RWPE1 (cell line): ENCODE results near the gene OSBPL10.

ENCODE experiments used
- CTCF ChIA-PET: fragments of 350-600 bp; sonication (Branson Sonifier 250); formaldehyde crosslinking; extraction: SDS; loops from one replicate; lab custom pipeline; 2021; lab: Yijun Ruan, JAX
- POLR2A ChIA-PET: fragments of 400-600 bp; formaldehyde crosslinking; extraction: SDS; loops from one replicate; lab custom pipeline; 2020; ENCODE audit warnings: antibody characterized with exemption; ENCODE audit not compliant: low non-redundant PET; lab: Yijun Ruan, JAX
- DNase-seq: peaks from one replicate; pipeline ENCODE4 v3.0.0; 2012; ENCODE audit warnings: low spot score
- H3K27ac ChIP-seq: fragments of 450-650 bp; 2 replicates; pipeline ENCODE4 v1.5.1; 2017
- CTCF ChIP-seq: fragments of 450-650 bp; conservative IDR thresholded peaks from 2 replicates; pipeline ENCODE4 v1.5.1; 2017; ENCODE audit warnings: low read depth, mild to moderate bottlenecking

OSBPL10 gene

GRCh38 chr3:31760654-31761053, 220.4 kb downstream of the OSBPL10 start:
- TF ChIP-seq CTCF, result no peak
- ChIA-PET POLR2A (no interaction called here), CTCF (no interaction called here)
- DNase-seq, result no peak
- H3K27ac ChIP-seq, result no peak overlapping the region

GRCh38 chr3:31758322-31758965, 222.6 kb downstream of the OSBPL10 start:
- TF ChIP-seq CTCF, result no peak
- no peak overlapping the region for H3K27ac ChIP-seq
- DNase-seq, result no peak
- ChIA-PET POLR2A (no interaction called here), CTCF (no interaction called here)

DNA sequence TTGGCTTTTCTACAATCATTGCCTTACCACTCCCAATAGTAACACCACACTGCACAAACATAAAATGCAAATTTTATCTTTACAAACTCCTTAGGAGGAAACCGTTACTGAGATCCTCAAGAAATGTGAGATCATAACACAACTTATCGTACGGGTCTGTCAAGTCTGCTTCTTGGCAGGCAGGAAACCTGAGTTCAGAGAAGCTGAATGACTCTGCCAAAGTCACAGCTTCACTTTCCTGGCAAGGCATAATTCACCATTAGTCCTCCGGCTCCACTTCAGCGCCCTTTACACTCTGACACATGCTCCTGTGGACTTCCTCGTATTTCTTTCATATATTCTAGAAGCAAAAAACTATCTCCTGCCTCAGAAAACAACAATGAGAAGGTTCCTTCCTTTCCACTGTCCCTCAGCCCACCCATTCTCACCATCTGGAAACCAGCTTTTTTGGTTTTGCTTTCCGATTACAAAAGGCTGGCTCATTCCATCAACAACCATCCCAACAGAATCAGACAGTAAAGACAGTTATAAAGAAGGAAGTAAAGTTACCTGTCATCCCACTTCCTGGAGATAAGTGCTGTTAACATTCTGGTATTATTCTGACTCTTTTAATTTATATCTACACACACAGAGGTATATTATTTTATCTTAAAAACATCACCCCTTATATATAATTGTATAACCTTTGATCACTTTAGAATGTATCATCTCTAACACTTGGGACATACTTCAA, 225.0 kb downstream of the OSBPL10 start:
- DNase-seq, result no peak
- POLR2A ChIA-PET, result no interaction called here
- TF ChIP-seq CTCF, result no peak
- H3K27ac ChIP-seq, result no peak overlapping the region
- CTCF ChIA-PET, result no interaction called here

DNA sequence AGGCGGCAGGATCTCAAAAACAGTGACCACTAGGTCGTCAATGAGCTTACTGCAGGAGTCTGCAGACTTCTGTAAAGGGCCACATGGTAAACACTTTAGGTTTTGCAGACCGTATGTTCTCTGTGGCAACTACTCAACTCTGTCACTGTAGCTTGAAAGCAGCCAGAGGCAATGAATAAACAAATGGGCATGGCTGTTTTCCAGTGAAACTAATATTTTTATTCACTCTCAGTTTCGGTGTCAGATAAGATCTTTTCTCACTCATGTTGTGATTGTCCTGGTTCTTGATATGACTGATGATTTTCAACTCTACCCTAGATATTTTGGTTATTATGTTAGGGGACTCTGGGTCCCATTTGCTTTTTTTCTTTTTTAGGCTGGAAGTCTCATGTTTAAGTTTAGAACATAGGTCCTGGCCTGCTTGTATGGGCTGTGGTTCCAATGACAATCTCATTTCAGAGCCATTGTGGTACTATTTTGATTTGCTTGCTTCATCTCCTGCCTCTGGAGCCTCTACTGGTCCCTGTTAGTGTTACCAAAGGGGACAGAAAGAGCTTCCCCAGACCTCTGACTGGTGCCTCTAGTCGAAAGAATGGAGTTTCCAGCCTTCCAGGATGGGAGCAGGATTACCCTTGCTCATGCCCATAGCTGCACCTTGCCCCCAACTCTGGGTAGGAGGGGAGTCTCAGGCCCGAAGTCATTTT, 226.3 kb downstream of the OSBPL10 start:
- ChIA-PET CTCF (no interaction called here), POLR2A (no interaction called here)
- DNase-seq, result no peak
- TF ChIP-seq CTCF, result no peak
- no peak overlapping the region for H3K27ac ChIP-seq

DNA sequence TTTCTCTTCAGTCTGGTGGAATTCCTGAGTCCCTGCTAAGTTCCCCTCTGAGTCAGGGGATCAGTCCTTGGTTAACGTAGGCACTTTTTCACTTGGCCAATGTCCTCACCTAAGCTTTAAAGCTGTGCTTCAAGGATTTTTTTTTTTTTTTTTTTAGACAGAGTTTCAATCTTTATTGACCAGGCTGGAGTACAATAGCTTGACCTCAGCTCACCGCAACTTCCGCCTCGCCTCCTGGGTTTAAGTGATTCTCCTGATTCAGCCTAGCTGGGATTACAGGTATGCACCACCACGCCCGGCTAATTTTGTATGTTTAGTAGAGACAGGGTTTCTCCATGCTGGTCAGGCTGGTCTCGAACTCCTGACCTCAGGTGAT, 228.0 kb downstream of the OSBPL10 start:
- no peak overlapping the region for H3K27ac ChIP-seq
- DNase-seq, result no peak
- POLR2A ChIA-PET, result no interaction called here
- TF ChIP-seq CTCF, result no peak
- CTCF ChIA-PET, result no interaction called here

GRCh38 chr3:31752305-31753049, 228.6 kb downstream of the OSBPL10 start:
- DNase-seq, result no peak
- POLR2A ChIA-PET, result no interaction called here
- TF ChIP-seq CTCF, result no peak
- H3K27ac ChIP-seq, result no peak overlapping the region
- CTCF ChIA-PET, result no interaction called here
